ENCODE results near the gene ZIC3. TPM values are rescaled to one million over a fixed set of nuclear protein-coding genes. Genes with fewer than 3 reads are reported as not detected.

The ZIC3 gene
- polyA plus RNA-seq, 3 donors, result not detected

GRCh38 chrX:137600769-137601168 lies 34.8 kb downstream of the ZIC3 start:
- Histone ChIP-seq H3K27me3 (ENCODE audit: control insufficient read depth in 2 of 2, insufficient read depth in 2 of 2, low read length in 2 of 2) (no peaks in the 10 kb centered on the region), H3K4me1 (ENCODE audit: control insufficient read depth in 1 of 2, insufficient read depth in 2 of 2, low read length in 2 of 2) (no peaks in the 10 kb centered on the region), H4K20me1 (ENCODE audit: insufficient read depth, low read length) (no peaks in the 10 kb centered on the region), H3K27ac (ENCODE audit: low read depth in 1 of 2, low read length in 2 of 2) (no peak overlapping the region), H2AFZ (ENCODE audit: insufficient read depth, low read depth, low read length, poor library complexity, severe bottlenecking) (no peak overlapping the region), H3K4me3 (replicated peaks in 1 of 3; ENCODE audit: low read depth in 2 of 3, low read length in 3 of 3) (no peak overlapping the region), H3K9ac (ENCODE audit: insufficient read depth, low read length, poor library complexity, severe bottlenecking) (no peak overlapping the region), H3K36me3 (replicated peaks in 1 of 2; ENCODE audit: control insufficient read depth in 1 of 2, insufficient read depth in 2 of 2, low read length in 2 of 2) (no peaks in the 10 kb centered on the region), H3K79me2 (ENCODE audit: insufficient read depth, low read length) (no peaks in the 10 kb centered on the region), H3K9me3 (replicated peaks in 1 of 2; ENCODE audit: control insufficient read depth in 1 of 2, insufficient read depth in 1 of 2, low read length in 2 of 2) (no peaks in the 10 kb centered on the region), H3K4me2 (replicated peaks; ENCODE audit: extremely low read depth, low read length, poor library complexity, severe bottlenecking) (no peak overlapping the region)
- DNase-seq, result no peak
- TF ChIP-seq, protein P1, sequence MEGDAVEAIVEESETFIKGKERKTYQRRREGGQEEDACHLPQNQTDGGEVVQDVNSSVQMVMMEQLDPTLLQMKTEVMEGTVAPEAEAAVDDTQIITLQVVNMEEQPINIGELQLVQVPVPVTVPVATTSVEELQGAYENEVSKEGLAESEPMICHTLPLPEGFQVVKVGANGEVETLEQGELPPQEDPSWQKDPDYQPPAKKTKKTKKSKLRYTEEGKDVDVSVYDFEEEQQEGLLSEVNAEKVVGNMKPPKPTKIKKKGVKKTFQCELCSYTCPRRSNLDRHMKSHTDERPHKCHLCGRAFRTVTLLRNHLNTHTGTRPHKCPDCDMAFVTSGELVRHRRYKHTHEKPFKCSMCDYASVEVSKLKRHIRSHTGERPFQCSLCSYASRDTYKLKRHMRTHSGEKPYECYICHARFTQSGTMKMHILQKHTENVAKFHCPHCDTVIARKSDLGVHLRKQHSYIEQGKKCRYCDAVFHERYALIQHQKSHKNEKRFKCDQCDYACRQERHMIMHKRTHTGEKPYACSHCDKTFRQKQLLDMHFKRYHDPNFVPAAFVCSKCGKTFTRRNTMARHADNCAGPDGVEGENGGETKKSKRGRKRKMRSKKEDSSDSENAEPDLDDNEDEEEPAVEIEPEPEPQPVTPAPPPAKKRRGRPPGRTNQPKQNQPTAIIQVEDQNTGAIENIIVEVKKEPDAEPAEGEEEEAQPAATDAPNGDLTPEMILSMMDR (IDR thresholded peaks at IDR 0.05), result no peak
- WGBS (ENCODE audit: insufficient coverage), result 100% methylated on average over 2 of the region's 3 CpGs
- H3K36me3 Mint-ChIP-seq, result no peaks in the 10 kb centered on the region
- H3K27me3 Mint-ChIP-seq (ENCODE audit: low read depth in 3 of 3), result peaks cover 0 to 2% (median 0%) of the 10 kb centered on the region in 3 donors
- no peak overlapping the region for H3K27ac Mint-ChIP-seq
- peaks cover 1 to 6% (median 2%) of the 10 kb centered on the region in 7 donors for H3K9me3 Mint-ChIP-seq
- H3K4me3 Mint-ChIP-seq, result no peak overlapping the region
- intact Hi-C loops (cut with micrococcal nuclease), result no loop called here
- no peaks in the 10 kb centered on the region for H3K4me1 Mint-ChIP-seq

Small RNA genes lying within 50 kb of the gene (small RNA-seq; reads per million reads assigned to genes)
- gene RN7SL325P (ENCODE audit: insufficient read length, low read depth), result not detected

Measured in CD14-positive monocyte (primary cell).